Brain microvascular endothelial cell (primary cell): ENCODE results near the gene CLNK.
A peak's percentile ranks its signal among the peaks of the same experiment; 100 is the strongest.

Experiments
- DNase-seq: peaks from one replicate; pipeline ENCODE4 v3.0.0-alpha.2; 2020
- H3K27ac ChIP-seq: fragments of 250-450 bp; sonication (Bioruptor Pico); 2 replicates; pipeline ENCODE4 v1.5.1; 2020; ENCODE audit warnings: mild to moderate bottlenecking, moderate library complexity
- H3K27me3 ChIP-seq: fragments of 250-450 bp; sonication (Bioruptor Pico); replicated peaks from 2 replicates; pipeline ENCODE4 v1.5.1; 2020; ENCODE audit warnings: mild to moderate bottlenecking
- H3K36me3 ChIP-seq: fragments of 250-450 bp; sonication (Bioruptor Pico); replicated peaks from 2 replicates; pipeline ENCODE4 v1.5.1; 2020; ENCODE audit warnings: mild to moderate bottlenecking
- H3K4me3 ChIP-seq: 2 replicates; pipeline ENCODE4 v1.5.1; 2011; ENCODE audit warnings: low read depth, mild to moderate bottlenecking, control low read depth, low read length, moderate library complexity
- CTCF ChIP-seq: IDR thresholded peaks from 2 replicates; pipeline ENCODE4 v1.5.1; 2011; ENCODE audit warnings: low read depth, mild to moderate bottlenecking, moderate library complexity, low read length, control low read depth, inconsistent platforms; ENCODE audit errors: missing control alignments
- in situ Hi-C: cut with HindIII; loops from 2 replicates; pipeline ENCODE4 v1.10.0; 2017; ENCODE audit warnings: low sequenced_read_pairs, low pct_ligation_motif_present

CLNK gene

GRCh38 chr4:10461091-10461849, 223.3 kb downstream of the CLNK start:
- in situ Hi-C loops, result no loop called here
- peak; percentile 57 for TF ChIP-seq CTCF
- H3K4me3 ChIP-seq, result peak overlapping the region; percentile 44
- no peaks in the 10 kb centered on the region for H3K36me3 ChIP-seq
- no peak for DNase-seq
- peaks cover 5% of the 10 kb centered on the region for H3K27me3 ChIP-seq
- no peak overlapping the region for H3K27ac ChIP-seq

DNA sequence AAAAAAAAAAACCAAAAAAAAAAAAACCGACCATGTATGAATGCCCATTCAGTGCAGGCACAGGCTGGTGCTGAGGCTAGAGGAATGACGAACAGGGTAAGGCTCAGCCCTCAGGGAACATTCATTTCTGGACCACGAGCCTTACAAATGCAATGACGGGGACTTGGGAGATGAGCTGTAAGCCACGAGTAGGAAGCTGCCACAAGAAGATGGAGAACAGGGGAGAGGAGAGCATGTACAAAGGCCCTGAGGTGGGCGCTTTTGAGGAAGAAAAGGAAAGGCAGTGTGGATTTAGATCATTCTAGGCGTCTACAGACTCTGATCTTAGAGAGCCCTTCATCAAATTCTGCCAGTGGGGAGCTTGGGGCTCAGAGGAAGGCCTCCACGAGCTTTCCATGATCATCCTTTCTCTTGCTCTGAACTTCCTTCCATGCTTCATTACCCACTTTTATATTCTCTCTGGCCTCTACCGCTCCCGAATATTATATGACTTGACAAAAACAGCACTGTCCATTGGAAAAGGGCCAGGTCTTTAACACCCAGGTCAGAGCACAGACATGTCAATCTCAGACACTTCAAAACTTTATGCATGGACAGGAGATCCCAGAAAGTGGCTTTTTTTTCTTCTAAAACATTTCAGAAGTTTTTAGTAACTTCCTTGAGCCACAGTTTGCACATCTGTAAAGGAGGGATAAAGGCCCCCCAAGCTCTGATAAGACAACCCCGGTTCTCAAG, 224.1 kb downstream of the CLNK start:
- Histone ChIP-seq H3K27ac (no peak overlapping the region), H3K27me3 (peaks cover 5% of the 10 kb centered on the region), H3K36me3 (no peaks in the 10 kb centered on the region), H3K4me3 (no peak overlapping the region)
- TF ChIP-seq CTCF, result no peak
- in situ Hi-C loops, result no loop called here
- DNase-seq, result no peak

GRCh38 chr4:10459305-10459704, 225.3 kb downstream of the CLNK start:
- Histone ChIP-seq H3K27me3 (peaks cover 5% of the 10 kb centered on the region), H3K36me3 (peaks cover 2% of the 10 kb centered on the region), H3K27ac (no peak overlapping the region), H3K4me3 (no peak overlapping the region)
- DNase-seq, result no peak
- TF ChIP-seq CTCF, result no peak
- in situ Hi-C loops, result no loop called here

DNA sequence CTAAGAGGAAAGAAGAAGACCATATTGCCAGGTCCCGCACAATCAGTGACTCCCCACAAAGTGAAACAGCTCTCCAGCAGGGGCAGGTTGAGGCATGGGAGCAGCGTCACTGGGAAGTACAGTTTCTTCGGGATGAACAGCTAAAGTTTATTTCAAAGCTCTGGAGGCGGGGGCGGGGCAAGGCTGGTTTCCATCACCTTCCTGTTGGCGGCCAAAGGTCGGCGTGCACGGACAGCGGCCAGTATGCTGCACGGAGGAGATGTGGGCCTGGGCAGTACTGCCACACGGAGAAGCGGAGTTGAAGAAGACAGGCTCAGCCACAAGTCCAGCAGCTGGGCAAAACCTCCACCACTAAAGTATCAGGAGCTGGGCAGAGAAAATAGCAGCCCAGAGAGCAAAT, 226.4 kb downstream of the CLNK start:
- TF ChIP-seq CTCF, result no peak
- peaks cover 8% of the 10 kb centered on the region for H3K36me3 ChIP-seq
- H3K4me3 ChIP-seq, result no peak overlapping the region
- DNase-seq, result no peak
- H3K27ac ChIP-seq, result no peak overlapping the region
- H3K27me3 ChIP-seq, result peaks cover 5% of the 10 kb centered on the region
- in situ Hi-C loops, result no loop called here

- in situ Hi-C loops, result no loop called here
- peak; percentile 28 for DNase-seq
- H3K27me3 ChIP-seq, result peaks cover 5% of the 10 kb centered on the region
- TF ChIP-seq CTCF, result no peak
- H3K27ac ChIP-seq, result peak within 1 kb of the TSS; percentile 59
- H3K36me3 ChIP-seq, result peaks cover 14% of the 10 kb centered on the region
- H3K4me3 ChIP-seq, result peak within 1 kb of the TSS; percentile 68
These were observed 227.2 kb downstream of the CLNK start, which contains the start of gene ZNF518B for GRCh38 chr4:10457255-10457801. TSS of gene ZNF518B (minus strand) at chr4:10457426. CDS start at chr4:10446328, 11,098 bp downstream.
